ENCODE results near the gene TECTB. TPM values are rescaled to one million over a fixed set of nuclear protein-coding genes. Genes with fewer than 3 reads are reported as not detected.

The TECTB gene
- total RNA-seq, 1 experiment from 2014 or later: 0.07 TPM

DNA sequence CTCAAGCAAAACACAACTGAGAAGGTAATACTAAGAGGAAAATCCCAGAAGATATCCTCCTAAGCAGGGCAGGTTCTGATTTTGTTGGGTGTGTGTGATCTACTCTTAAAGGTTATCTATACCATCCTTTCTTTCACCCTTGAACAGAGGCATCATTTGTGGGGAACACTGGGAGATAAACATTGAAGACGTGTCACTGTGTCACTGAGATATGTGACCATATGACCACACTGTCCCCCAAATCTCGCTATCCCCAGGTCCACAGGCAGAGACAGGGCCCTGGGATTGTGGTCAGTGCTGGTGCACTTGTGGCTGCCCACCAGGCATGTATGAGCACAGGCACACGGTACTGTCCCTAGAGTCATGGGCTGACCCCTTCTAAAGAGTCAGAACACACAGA, 30.0 kb downstream of the TECTB start:
- Histone ChIP-seq H3K27me3 (ENCODE audit: insufficient read depth, low read length) (no peaks in the 10 kb centered on the region), H3K9me3 (ENCODE audit: control insufficient read depth in 1 of 2, insufficient read depth in 1 of 2, low read depth in 1 of 2, low read length in 2 of 2) (no peaks in the 10 kb centered on the region), H3K79me2 (ENCODE audit: insufficient read depth, low read length) (no peaks in the 10 kb centered on the region), H3K9me2 (ENCODE audit: insufficient read depth) (no peaks in the 10 kb centered on the region), H3K4me3 (replicated peaks in 1 of 2; ENCODE audit: low read depth in 1 of 2, low read length in 2 of 2) (no peak overlapping the region), H2AFZ (ENCODE audit: low read depth, low read length, poor library complexity, severe bottlenecking) (no peak overlapping the region), H3K9ac (ENCODE audit: low read length) (no peak overlapping the region), H3K36me3 (ENCODE audit: control insufficient read depth in 1 of 2, insufficient read depth in 2 of 2, low read length in 2 of 2) (no peaks in the 10 kb centered on the region), H3K4me2 (ENCODE audit: low read length) (no peak overlapping the region), H3K27ac (ENCODE audit: low read depth, low read length) (no peak overlapping the region), H4K20me1 (ENCODE audit: insufficient read depth) (no peaks in the 10 kb centered on the region), H3K4me1 (ENCODE audit: control insufficient read depth in 1 of 2, insufficient read depth in 2 of 2, low read length in 2 of 2) (peaks cover 0 to 15% of the 10 kb centered on the region in 2 experiments; a peak in 2 of 4 replicates)
- ATAC-seq (no peak), DNase-seq (ENCODE audit: low read depth, low spot score) (no peak)
- POLR2A ChIA-PET: no interaction called here
- RAD21 ChIA-PET (ENCODE audit: low non-redundant PET in 1 of 2, low total read pairs in 2 of 2, uncharacterized antibody in 2 of 2, unreplicated experiment in 2 of 2): no interaction called here
- no peak for TF ChIP-seq SIN3A (IDR thresholded peaks at IDR 0.05; ENCODE audit: low read depth)
- no peak for TF ChIP-seq TCF7L2 (IDR thresholded peaks at IDR 0.05; ENCODE audit: borderline replicate concordance, extremely low read depth, insufficient read depth, insufficient read length)
- CTCF ChIA-PET: interaction anchor here (0.6 to 5.0 kb wide), 3 partner anchors 176 to 569 kb away, joined by 4 to 31 read pairs (median 5); no protein-coding TSS in a partner anchor
- intact Hi-C loops (cut with micrococcal nuclease): loop anchor here (10.0 kb wide), 1 partner anchor 1568 kb away; no protein-coding TSS in a partner anchor
- no TSS peak for BruUV-seq (replicated peaks)

DNA sequence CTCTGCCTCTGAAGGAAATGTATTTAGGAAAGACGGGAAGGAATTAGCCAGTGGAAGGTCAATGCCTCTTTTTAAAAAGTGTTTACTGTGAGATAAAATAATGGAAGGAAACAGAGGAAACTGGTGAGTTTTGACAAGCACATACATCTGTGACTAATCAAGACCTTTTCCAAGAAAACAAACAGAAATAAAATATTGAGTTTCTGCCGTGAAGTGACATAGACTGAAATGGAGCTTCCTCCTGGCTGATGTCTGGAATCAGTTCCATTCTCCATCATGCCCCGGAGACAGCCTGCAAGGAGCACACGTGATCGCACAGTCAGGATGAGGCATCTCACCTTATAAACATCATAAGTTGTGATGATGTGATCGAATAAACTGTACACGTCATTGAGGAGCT, 30.7 kb downstream of the TECTB start:
- Histone ChIP-seq H3K36me3 (ENCODE audit: control insufficient read depth in 1 of 2, insufficient read depth in 2 of 2, low read length in 2 of 2) (no peaks in the 10 kb centered on the region), H3K9ac (ENCODE audit: low read length) (no peak overlapping the region), H2AFZ (ENCODE audit: low read depth, low read length, poor library complexity, severe bottlenecking) (no peak overlapping the region), H3K27me3 (ENCODE audit: insufficient read depth, low read length) (no peaks in the 10 kb centered on the region), H3K4me1 (ENCODE audit: control insufficient read depth in 1 of 2, insufficient read depth in 2 of 2, low read length in 2 of 2) (peaks cover 0 to 14% of the 10 kb centered on the region in 2 experiments; a peak in 1 of 4 replicates), H3K79me2 (ENCODE audit: insufficient read depth, low read length) (no peaks in the 10 kb centered on the region), H3K4me2 (ENCODE audit: low read length) (no peak overlapping the region), H3K9me3 (ENCODE audit: control insufficient read depth in 1 of 2, insufficient read depth in 1 of 2, low read depth in 1 of 2, low read length in 2 of 2) (no peaks in the 10 kb centered on the region), H3K27ac (ENCODE audit: low read depth, low read length) (no peak overlapping the region), H3K4me3 (replicated peaks in 1 of 2; ENCODE audit: low read depth in 1 of 2, low read length in 2 of 2) (no peak overlapping the region), H4K20me1 (ENCODE audit: insufficient read depth) (no peaks in the 10 kb centered on the region), H3K9me2 (ENCODE audit: insufficient read depth) (no peaks in the 10 kb centered on the region)
- no TSS peak for BruUV-seq (replicated peaks)
- intact Hi-C loops (cut with micrococcal nuclease): loop anchor here (1.0 to 10.0 kb wide), 4 partner anchors 287 to 1569 kb away; no protein-coding TSS in a partner anchor
- ATAC-seq (no peak), DNase-seq (ENCODE audit: low read depth, low spot score) (no peak)
- CTCF ChIA-PET: interaction anchor here (0.6 to 5.0 kb wide), 8 partner anchors 10 to 570 kb away, joined by 3 to 46 read pairs (median 3); no protein-coding TSS in a partner anchor
- RAD21 ChIA-PET (ENCODE audit: low non-redundant PET in 1 of 2, low total read pairs in 2 of 2, uncharacterized antibody in 2 of 2, unreplicated experiment in 2 of 2): interaction anchor here in 1 of 2 experiments (2.1 kb wide), 1 partner anchor 121 kb away, joined by 8 read pairs; no protein-coding TSS in a partner anchor
- POLR2A ChIA-PET: no interaction called here
- no peak for TF ChIP-seq EZH2 (IDR thresholded peaks at IDR 0.05)
- TF ChIP-seq POLR2AphosphoS5 (IDR thresholded peaks at IDR 0.05; ENCODE audit: low read depth, low read length): no peak
- no peak for TF ChIP-seq EGR1 (IDR thresholded peaks at IDR 0.05; ENCODE audit: low read depth)
- TF ChIP-seq SP1 (IDR thresholded peaks at IDR 0.05; ENCODE audit: low read depth): no peak
- TF ChIP-seq TCF7L2 (IDR thresholded peaks at IDR 0.05; ENCODE audit: borderline replicate concordance, extremely low read depth, insufficient read depth, insufficient read length): no peak
- TF ChIP-seq SRF (IDR thresholded peaks at IDR 0.05; ENCODE audit: low read depth): no peak
- TF ChIP-seq YY1 (IDR thresholded peaks at IDR 0.05; ENCODE audit: extremely low read depth, insufficient replicate concordance, low read depth, low read length): no peak
- TF ChIP-seq, protein P1, sequence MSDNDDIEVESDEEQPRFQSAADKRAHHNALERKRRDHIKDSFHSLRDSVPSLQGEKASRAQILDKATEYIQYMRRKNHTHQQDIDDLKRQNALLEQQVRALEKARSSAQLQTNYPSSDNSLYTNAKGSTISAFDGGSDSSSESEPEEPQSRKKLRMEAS (IDR thresholded peaks at IDR 0.05): no peak
- TF ChIP-seq, protein P2, sequence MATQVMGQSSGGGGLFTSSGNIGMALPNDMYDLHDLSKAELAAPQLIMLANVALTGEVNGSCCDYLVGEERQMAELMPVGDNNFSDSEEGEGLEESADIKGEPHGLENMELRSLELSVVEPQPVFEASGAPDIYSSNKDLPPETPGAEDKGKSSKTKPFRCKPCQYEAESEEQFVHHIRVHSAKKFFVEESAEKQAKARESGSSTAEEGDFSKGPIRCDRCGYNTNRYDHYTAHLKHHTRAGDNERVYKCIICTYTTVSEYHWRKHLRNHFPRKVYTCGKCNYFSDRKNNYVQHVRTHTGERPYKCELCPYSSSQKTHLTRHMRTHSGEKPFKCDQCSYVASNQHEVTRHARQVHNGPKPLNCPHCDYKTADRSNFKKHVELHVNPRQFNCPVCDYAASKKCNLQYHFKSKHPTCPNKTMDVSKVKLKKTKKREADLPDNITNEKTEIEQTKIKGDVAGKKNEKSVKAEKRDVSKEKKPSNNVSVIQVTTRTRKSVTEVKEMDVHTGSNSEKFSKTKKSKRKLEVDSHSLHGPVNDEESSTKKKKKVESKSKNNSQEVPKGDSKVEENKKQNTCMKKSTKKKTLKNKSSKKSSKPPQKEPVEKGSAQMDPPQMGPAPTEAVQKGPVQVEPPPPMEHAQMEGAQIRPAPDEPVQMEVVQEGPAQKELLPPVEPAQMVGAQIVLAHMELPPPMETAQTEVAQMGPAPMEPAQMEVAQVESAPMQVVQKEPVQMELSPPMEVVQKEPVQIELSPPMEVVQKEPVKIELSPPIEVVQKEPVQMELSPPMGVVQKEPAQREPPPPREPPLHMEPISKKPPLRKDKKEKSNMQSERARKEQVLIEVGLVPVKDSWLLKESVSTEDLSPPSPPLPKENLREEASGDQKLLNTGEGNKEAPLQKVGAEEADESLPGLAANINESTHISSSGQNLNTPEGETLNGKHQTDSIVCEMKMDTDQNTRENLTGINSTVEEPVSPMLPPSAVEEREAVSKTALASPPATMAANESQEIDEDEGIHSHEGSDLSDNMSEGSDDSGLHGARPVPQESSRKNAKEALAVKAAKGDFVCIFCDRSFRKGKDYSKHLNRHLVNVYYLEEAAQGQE (IDR thresholded peaks at IDR 0.05; ENCODE audit: low read depth): no peak
- TF ChIP-seq, protein P3, sequence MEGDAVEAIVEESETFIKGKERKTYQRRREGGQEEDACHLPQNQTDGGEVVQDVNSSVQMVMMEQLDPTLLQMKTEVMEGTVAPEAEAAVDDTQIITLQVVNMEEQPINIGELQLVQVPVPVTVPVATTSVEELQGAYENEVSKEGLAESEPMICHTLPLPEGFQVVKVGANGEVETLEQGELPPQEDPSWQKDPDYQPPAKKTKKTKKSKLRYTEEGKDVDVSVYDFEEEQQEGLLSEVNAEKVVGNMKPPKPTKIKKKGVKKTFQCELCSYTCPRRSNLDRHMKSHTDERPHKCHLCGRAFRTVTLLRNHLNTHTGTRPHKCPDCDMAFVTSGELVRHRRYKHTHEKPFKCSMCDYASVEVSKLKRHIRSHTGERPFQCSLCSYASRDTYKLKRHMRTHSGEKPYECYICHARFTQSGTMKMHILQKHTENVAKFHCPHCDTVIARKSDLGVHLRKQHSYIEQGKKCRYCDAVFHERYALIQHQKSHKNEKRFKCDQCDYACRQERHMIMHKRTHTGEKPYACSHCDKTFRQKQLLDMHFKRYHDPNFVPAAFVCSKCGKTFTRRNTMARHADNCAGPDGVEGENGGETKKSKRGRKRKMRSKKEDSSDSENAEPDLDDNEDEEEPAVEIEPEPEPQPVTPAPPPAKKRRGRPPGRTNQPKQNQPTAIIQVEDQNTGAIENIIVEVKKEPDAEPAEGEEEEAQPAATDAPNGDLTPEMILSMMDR (IDR thresholded peaks at IDR 0.05 in 2 of 3, conservative IDR thresholded peaks at IDR 0.05 in 1 of 3; ENCODE audit: borderline replicate concordance in 1 of 3, insufficient read depth in 1 of 3, low read depth in 2 of 3, low read length in 2 of 3): no peak

Data from HCT116 (cell line).